ENCODE data around the gene LRIT3. TPM values are rescaled to one million over a fixed set of nuclear protein-coding genes. Genes with fewer than 3 reads are reported as not detected.

LRIT3 gene
- total and polyA plus RNA-seq, 2 of the 8 experiments (the other 6 are each of a cell fraction or from before 2014, with no cell fraction given), result 0.11 TPM; not detected in 1

- Histone ChIP-seq H3K36me3 (ENCODE audit: control insufficient read depth in 2 of 4, insufficient read depth in 4 of 4, low read length in 3 of 4) (no peaks in the 10 kb centered on the region), H4K20me1 (replicated peaks in 1 of 2; ENCODE audit: control insufficient read depth in 1 of 2, insufficient read depth in 2 of 2, low read length in 2 of 2) (no peaks in the 10 kb centered on the region), H4K5ac (ENCODE audit: insufficient read length, low read depth, low read length) (no peak overlapping the region), H3K79me1 (ENCODE audit: low read depth, low read length) (no peaks in the 10 kb centered on the region; the same call in 1 of the 2 replicates), H3K9ac (replicated peaks in 1 of 4; ENCODE audit: extremely low read depth in 1 of 4, low read depth in 3 of 4, low read length in 3 of 4) (peak overlapping the region in 1 of 4 experiments; percentile 33; a peak in 2 of 7 replicates), H3K18ac (ENCODE audit: extremely low read depth, low read length) (peak overlapping the region; percentile 15; the same call in 1 of the 2 replicates), H2BK20ac (ENCODE audit: low read length) (no peak overlapping the region), H2BK15ac (ENCODE audit: low read length) (no peak overlapping the region), H4K91ac (replicated peaks; ENCODE audit: insufficient read length, low read length) (no peak overlapping the region), H3K9me3 (ENCODE audit: insufficient read depth in 2 of 2, low read depth in 1 of 2, low read length in 1 of 2) (no peaks in the 10 kb centered on the region), H4K8ac (ENCODE audit: extremely low read depth, insufficient read depth, low read length) (no peak overlapping the region), H3K79me2 (ENCODE audit: control insufficient read depth in 1 of 2, insufficient read depth in 2 of 2, low read length in 2 of 2) (peaks cover 2% of the 10 kb centered on the region in 2 experiments), H3K23me2 (ENCODE audit: low read depth, low read length) (peaks cover 2% of the 10 kb centered on the region; the same call in 1 of the 2 replicates), H3K4me3 (ENCODE audit: extremely low read depth in 1 of 4, insufficient read depth in 2 of 4, low read depth in 3 of 4, low read length in 4 of 4) (peak overlapping the region in 1 of 4 experiments; percentile 21; a peak in 1 of 8 replicates), H3K27ac (ENCODE audit: low read depth, low read length) (0 out of 2 replicates have a peak overlapping the region, but pooled peaks have one; percentile 8), H2AK5ac (ENCODE audit: low read depth, low read length) (no peak overlapping the region), H2AFZ (ENCODE audit: low read length) (peak overlapping the region; percentile 83), H2BK12ac (ENCODE audit: low read depth, low read length) (no peak overlapping the region), H3K56ac (replicated peaks; ENCODE audit: insufficient read length, low read depth, low read length) (no peak overlapping the region), H3K4me2 (ENCODE audit: insufficient read depth in 1 of 2, low read depth in 2 of 2, low read length in 2 of 2) (peak overlapping the region; percentile 46 to 58), H3K4me1 (replicated peaks in 1 of 4; ENCODE audit: control insufficient read depth in 3 of 4, insufficient read depth in 4 of 4, low read length in 3 of 4) (peaks cover 0 to 8% (median 5%) of the 10 kb centered on the region in 4 experiments; a peak in 4 of 7 replicates), H3K23ac (ENCODE audit: insufficient read length) (no peak overlapping the region), H2BK5ac (ENCODE audit: low read depth, low read length) (0 out of 2 replicates have a peak overlapping the region, but pooled peaks have one; percentile 1), H3K14ac (ENCODE audit: insufficient read length) (no peak overlapping the region), H2BK120ac (replicated peaks; ENCODE audit: low read depth, low read length) (no peak overlapping the region), H3K4ac (replicated peaks; ENCODE audit: insufficient read length, low read depth, low read length) (no peak overlapping the region), H3K27me3 (replicated peaks in 1 of 4; ENCODE audit: control insufficient read depth in 3 of 4, extremely low read depth in 1 of 4, insufficient read depth in 3 of 4, low read length in 3 of 4) (no peaks in the 10 kb centered on the region)
- WGBS, 2 experiments (ENCODE audit: extremely low coverage in 1 of 2, insufficient coverage in 1 of 2, insufficient read length in 1 of 2, insufficient replicate concordance in 2 of 2, low coverage in 1 of 2, low lambda C conversion rate in 2 of 2, missing lambda C conversion rate in 1 of 2), result 56% methylated on average over 11 of the region's 11 CpGs; no CpG with 5 or more reads in 1 of the 2 experiments
- TF ChIP-seq JUND (IDR thresholded peaks at IDR 0.05; ENCODE audit: low read length) (peak; percentile 60; the same call in 1 of the 2 replicates), CTCF (IDR thresholded peaks at IDR 0.05; ENCODE audit: control extremely low read depth in 1 of 3, insufficient read depth in 1 of 3, low read depth in 1 of 3, low read length in 3 of 3) (no peak), CEBPB (IDR thresholded peaks at IDR 0.05; ENCODE audit: low read depth, low read length) (no peak)
- FAIRE-seq, result no peak
- CTCF ChIA-PET (ENCODE audit: partially characterized antibody), result interaction anchor here (0.5 to 0.7 kb wide), 3 partner anchors 10 to 159 kb away, joined by 3 to 4 read pairs (median 4); no protein-coding TSS in a partner anchor
- DNase-seq (ENCODE audit: low read depth in 1 of 2, low spot score in 2 of 2), result no peak
- POLR2A ChIA-PET (ENCODE audit: partially characterized antibody), result interaction anchor here (0.7 kb wide), 1 partner anchor 8 kb away, joined by 3 read pairs; no protein-coding TSS in a partner anchor
Measured at GRCh38 chr4:109810552-109811387, 37.1 kb upstream of the LRIT3 start.

Measured in H1 (cell line).